ENCODE measurements around the gene BUB1. TPM values are rescaled to one million over a fixed set of nuclear protein-coding genes. Genes with fewer than 3 reads are reported as not detected.

BUB1 gene
- total RNA-seq, 2 experiments from 2014 or later: 89.3 to 91.9 TPM

GRCh38 chr2:110679865-110680264 lies 2.0 kb upstream of the BUB1 start:
- H3K4me3 Mint-ChIP-seq: peak overlapping the region; percentile 100
- ATAC-seq (ENCODE audit: low read depth): no peak
- DNase-seq: no peak
- H3K27me3 Mint-ChIP-seq: peaks cover 13% of the 10 kb centered on the region
- H3K27ac Mint-ChIP-seq: no peak overlapping the region
- POLR2A ChIA-PET: no interaction called here
- H3K36me3 Mint-ChIP-seq: peaks cover 9% of the 10 kb centered on the region
- peaks cover 24% of the 10 kb centered on the region for H3K4me1 Mint-ChIP-seq
- no peaks in the 10 kb centered on the region for H3K9me3 Mint-ChIP-seq

DNA sequence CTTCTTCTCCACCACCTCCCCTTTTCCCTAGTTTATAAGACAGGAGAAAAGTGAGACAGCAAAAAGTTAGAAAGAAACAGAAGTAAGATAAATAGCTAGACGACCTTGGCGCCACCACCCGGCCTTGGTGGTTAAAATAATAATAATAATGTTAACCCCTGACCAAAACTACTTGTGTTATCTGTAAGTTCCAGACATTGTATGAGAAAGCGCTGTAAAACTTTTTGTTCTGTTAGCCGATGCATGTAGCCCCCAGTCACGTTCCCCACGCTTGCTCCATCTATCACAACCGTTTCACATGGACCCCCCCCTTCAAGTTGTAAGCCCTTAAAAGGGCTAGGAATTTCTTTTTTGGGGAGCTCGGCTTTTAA lies 1.5 kb upstream of the BUB1 start:
- peak overlapping the region; percentile 100 for H3K4me3 Mint-ChIP-seq
- POLR2A ChIA-PET: no interaction called here
- peaks cover 11% of the 10 kb centered on the region for H3K36me3 Mint-ChIP-seq
- H3K9me3 Mint-ChIP-seq: no peaks in the 10 kb centered on the region
- no peak overlapping the region for H3K27ac Mint-ChIP-seq
- ATAC-seq (ENCODE audit: low read depth) (no peak), DNase-seq (no peak)
- peaks cover 28% of the 10 kb centered on the region for H3K4me1 Mint-ChIP-seq
- peaks cover 13% of the 10 kb centered on the region for H3K27me3 Mint-ChIP-seq

GRCh38 chr2:110678457-110679336 lies 834 bp upstream of the BUB1 start:
- POLR2A ChIA-PET: interaction anchor here (0.6 to 1.9 kb wide), 13 partner anchors 8 to 445 kb away, joined by 3 to 13 read pairs (median 4); partner anchors contain the start of gene BCL2L11
- no peak for ATAC-seq (ENCODE audit: low read depth)
- H3K4me1 Mint-ChIP-seq: peaks cover 28% of the 10 kb centered on the region

GRCh38 chr2:110677080-110677479 lies 783 bp downstream of the BUB1 start:
- DNase-seq: no peak
- Mint-ChIP-seq H3K9me3 (no peaks in the 10 kb centered on the region), H3K4me1 (peaks cover 32% of the 10 kb centered on the region), H3K4me3 (peak overlapping the region; percentile 100), H3K36me3 (peaks cover 20% of the 10 kb centered on the region), H3K27me3 (peaks cover 7% of the 10 kb centered on the region), H3K27ac (peak overlapping the region; percentile 100)
- no peak for ATAC-seq (ENCODE audit: low read depth)
- POLR2A ChIA-PET: interaction anchor here (1.7 to 1.9 kb wide), 2 partner anchors 26 to 71 kb away, joined by 10 to 13 read pairs; no protein-coding TSS in a partner anchor

More at GRCh38 chr2:110678457-110679336, 834 bp upstream of the BUB1 start:
- Mint-ChIP-seq H3K4me3 (peak overlapping the region; percentile 100), H3K36me3 (peaks cover 12% of the 10 kb centered on the region), H3K27ac (peak overlapping the region; percentile 100), H3K27me3 (peaks cover 10% of the 10 kb centered on the region), H3K9me3 (no peaks in the 10 kb centered on the region)
- peak; percentile 53 for DNase-seq

DNA sequence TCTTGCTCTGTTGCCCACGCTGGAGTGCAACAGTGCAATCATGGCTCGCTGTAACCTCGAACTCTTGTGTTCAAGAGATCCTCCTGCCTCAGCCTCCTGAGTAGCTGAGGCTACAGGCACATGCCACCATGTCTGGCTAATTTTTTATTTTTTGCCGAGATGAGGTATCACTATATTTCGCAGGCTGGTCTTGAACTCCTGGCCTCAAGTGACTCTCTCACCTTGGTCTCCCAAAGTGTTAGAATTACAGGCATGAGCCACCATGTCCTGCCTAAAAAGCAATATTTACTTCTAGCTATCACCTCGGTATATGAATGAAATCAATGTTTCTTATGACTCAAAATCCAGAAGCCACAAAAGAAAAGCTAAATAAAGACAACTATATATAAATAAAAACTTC lies 2.2 kb downstream of the BUB1 start:
- POLR2A ChIA-PET: interaction anchor here (1.6 kb wide), 1 partner anchor 80 kb away, joined by 5 read pairs; no protein-coding TSS in a partner anchor

DNA sequence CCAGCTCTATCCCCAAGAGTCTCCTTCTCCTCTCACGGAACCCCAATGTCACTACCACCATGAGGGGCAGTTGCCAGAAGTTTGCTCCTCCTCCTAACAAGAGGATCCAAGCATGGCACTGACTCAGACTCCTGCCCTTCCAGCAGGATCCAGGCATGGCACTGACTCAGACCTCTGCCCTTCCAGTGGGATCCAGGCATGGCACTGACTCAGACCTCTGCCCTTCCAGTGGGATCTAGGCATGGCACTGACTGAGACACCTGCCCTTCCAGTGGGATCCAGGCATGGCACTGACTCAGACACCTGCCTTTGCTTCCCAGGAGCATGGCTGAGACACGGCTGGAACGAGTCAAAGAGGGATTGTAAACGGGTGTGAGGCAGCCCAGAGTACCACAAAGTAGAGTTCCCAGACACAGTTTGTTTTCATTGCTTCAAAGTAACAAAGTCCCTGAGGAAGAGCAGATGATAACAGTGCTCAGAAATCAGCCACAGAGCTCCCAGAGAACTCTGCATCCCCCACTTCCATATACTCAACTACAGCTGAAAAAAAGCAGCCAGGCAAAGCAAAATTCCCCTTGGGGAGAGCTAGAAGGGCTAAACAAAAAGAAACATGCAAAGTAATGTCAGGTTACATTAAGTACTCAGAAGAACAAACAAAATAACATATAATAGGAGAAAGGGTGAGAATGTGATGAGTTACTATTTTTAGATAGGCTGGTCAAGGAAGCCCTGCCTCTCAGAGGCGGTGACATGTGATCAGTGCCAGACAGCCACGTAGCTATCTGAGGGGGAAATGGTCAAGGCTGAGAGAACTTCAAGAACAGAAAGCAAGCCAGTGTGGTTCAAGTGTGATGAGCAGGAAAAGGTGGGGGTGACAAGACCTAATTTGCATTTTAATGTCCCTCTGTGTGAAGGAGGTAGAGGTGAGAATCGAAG lies 3.0 kb downstream of the BUB1 start:
- no peaks in the 10 kb centered on the region for H3K27me3 Mint-ChIP-seq
- no peaks in the 10 kb centered on the region for H3K9me3 Mint-ChIP-seq
- peaks cover 24% of the 10 kb centered on the region for H3K36me3 Mint-ChIP-seq
- ATAC-seq (ENCODE audit: low read depth) (peak; percentile 41), DNase-seq (no peak)
- POLR2A ChIA-PET: interaction anchor here (1.6 kb wide), 1 partner anchor 81 kb away, joined by 5 read pairs; no protein-coding TSS in a partner anchor
- peak overlapping the region; percentile 53 for H3K4me3 Mint-ChIP-seq
- peak overlapping the region; percentile 67 for H3K27ac Mint-ChIP-seq
- H3K4me1 Mint-ChIP-seq: peaks cover 32% of the 10 kb centered on the region

More for the DNA sequence above, 2.2 kb downstream of the BUB1 start:
- H3K4me1 Mint-ChIP-seq: peaks cover 32% of the 10 kb centered on the region
- ATAC-seq (ENCODE audit: low read depth): no peak
- DNase-seq: no peak
- peaks cover 3% of the 10 kb centered on the region for H3K27me3 Mint-ChIP-seq
- peak overlapping the region; percentile 74 for H3K4me3 Mint-ChIP-seq
- H3K27ac Mint-ChIP-seq: peak overlapping the region; percentile 49
- peaks cover 23% of the 10 kb centered on the region for H3K36me3 Mint-ChIP-seq
- no peaks in the 10 kb centered on the region for H3K9me3 Mint-ChIP-seq

- Mint-ChIP-seq H3K27me3 (no peaks in the 10 kb centered on the region), H3K9me3 (no peaks in the 10 kb centered on the region), H3K36me3 (peaks cover 36% of the 10 kb centered on the region), H3K27ac (no peak overlapping the region), H3K4me3 (no peak overlapping the region), H3K4me1 (peaks cover 24% of the 10 kb centered on the region)
- POLR2A ChIA-PET: no interaction called here
- no peak for DNase-seq
- ATAC-seq (ENCODE audit: low read depth): no peak
These were observed 4.7 kb downstream of the BUB1 start for GRCh38 chr2:110673201-110673600.

GRCh38 chr2:110670826-110671225 lies 7.0 kb downstream of the BUB1 start:
- H3K36me3 Mint-ChIP-seq: peaks cover 45% of the 10 kb centered on the region
- POLR2A ChIA-PET: no interaction called here

DNA sequence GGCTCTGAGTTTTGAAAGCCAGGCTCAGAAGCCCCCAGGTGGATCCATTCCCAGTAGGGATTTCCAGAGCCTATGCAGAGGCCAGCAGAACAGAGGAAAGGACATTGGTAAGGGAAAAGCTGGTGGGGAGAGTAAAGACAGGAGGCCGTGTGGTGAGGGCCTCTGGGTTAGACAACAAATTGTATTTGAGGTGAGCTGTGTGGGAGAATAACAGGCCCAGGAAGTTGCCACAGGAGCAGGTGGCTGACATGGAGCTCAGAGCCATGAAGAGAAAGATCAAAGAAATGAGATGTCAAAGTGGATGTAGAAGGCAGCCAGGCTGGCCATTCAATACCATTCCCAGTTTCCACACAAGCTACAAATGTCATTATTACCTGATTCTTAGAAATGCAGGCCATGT lies 8.8 kb downstream of the BUB1 start:
- peaks cover 52% of the 10 kb centered on the region for H3K36me3 Mint-ChIP-seq
- DNase-seq: no peak
- no peak for ATAC-seq (ENCODE audit: low read depth)
- no peaks in the 10 kb centered on the region for H3K27me3 Mint-ChIP-seq
- H3K4me1 Mint-ChIP-seq: peaks cover 14% of the 10 kb centered on the region
- no peaks in the 10 kb centered on the region for H3K9me3 Mint-ChIP-seq
- peak overlapping the region; percentile 61 for H3K27ac Mint-ChIP-seq
- H3K4me3 Mint-ChIP-seq: no peak overlapping the region
- POLR2A ChIA-PET: interaction anchor here (1.1 kb wide), 1 partner anchor 9 kb away, joined by 4 read pairs; the partner anchor contains the start of gene BUB1

More at GRCh38 chr2:110670826-110671225, 7.0 kb downstream of the BUB1 start:
- Mint-ChIP-seq H3K27me3 (no peaks in the 10 kb centered on the region), H3K4me3 (no peak overlapping the region), H3K9me3 (no peaks in the 10 kb centered on the region), H3K27ac (no peak overlapping the region), H3K4me1 (peaks cover 17% of the 10 kb centered on the region)
- ATAC-seq (ENCODE audit: low read depth) (no peak), DNase-seq (no peak)

- Mint-ChIP-seq H3K27ac (no peak overlapping the region), H3K4me1 (peaks cover 10% of the 10 kb centered on the region), H3K27me3 (no peaks in the 10 kb centered on the region), H3K4me3 (no peak overlapping the region), H3K36me3 (peaks cover 48% of the 10 kb centered on the region), H3K9me3 (no peaks in the 10 kb centered on the region)
- no peak for DNase-seq
- ATAC-seq (ENCODE audit: low read depth): no peak
- POLR2A ChIA-PET: no interaction called here
These were observed 10.8 kb downstream of the BUB1 start for GRCh38 chr2:110667071-110667470.

DNA sequence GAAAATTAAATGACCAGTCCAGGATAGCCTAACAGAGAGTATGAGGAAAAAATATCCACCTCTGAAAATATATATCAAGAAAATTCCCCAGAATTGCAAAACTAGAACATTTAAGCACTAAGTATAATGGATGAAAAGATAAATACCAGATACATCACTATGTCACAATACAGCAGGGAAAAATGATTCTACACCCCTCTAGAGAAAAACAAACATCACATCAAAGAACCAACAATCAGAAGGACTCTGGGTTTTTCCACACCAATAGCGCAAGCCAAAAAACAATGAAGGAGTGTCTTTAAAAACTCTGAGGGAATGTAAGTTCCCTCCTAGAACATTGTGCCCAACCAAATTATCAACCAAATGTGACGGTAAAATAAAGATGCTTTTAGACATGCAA lies 13.7 kb downstream of the BUB1 start:
- POLR2A ChIA-PET: no interaction called here
- Mint-ChIP-seq H3K27ac (no peak overlapping the region), H3K4me1 (peaks cover 12% of the 10 kb centered on the region), H3K9me3 (no peaks in the 10 kb centered on the region), H3K4me3 (no peak overlapping the region), H3K36me3 (peaks cover 55% of the 10 kb centered on the region), H3K27me3 (no peaks in the 10 kb centered on the region)
- DNase-seq: no peak
- ATAC-seq (ENCODE audit: low read depth): no peak

DNA sequence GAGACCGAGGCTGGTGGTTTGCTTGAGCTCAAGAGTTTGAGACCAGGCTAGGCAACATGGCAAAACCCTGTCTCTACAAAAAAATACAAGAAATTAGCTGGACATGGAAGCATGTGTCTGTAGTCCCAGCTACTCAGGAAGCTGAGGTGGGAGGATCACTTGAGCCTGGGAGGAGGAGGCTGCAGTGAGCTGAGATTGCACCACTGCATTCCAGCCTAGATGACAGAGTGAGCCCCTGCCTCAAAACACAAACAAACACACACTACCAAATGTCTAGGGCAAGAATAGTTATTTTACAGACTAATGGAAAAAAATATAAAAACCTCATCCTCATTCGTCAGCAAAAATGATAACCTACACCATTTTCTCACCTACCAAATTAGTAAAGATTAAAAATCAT lies 15.3 kb downstream of the BUB1 start:
- DNase-seq (no peak), ATAC-seq (ENCODE audit: low read depth) (no peak)
- H3K36me3 Mint-ChIP-seq: peaks cover 52% of the 10 kb centered on the region
- no peak overlapping the region for H3K4me3 Mint-ChIP-seq
- POLR2A ChIA-PET: no interaction called here
- no peaks in the 10 kb centered on the region for H3K9me3 Mint-ChIP-seq
- no peak overlapping the region for H3K27ac Mint-ChIP-seq
- H3K4me1 Mint-ChIP-seq: peaks cover 13% of the 10 kb centered on the region
- no peaks in the 10 kb centered on the region for H3K27me3 Mint-ChIP-seq

DNA sequence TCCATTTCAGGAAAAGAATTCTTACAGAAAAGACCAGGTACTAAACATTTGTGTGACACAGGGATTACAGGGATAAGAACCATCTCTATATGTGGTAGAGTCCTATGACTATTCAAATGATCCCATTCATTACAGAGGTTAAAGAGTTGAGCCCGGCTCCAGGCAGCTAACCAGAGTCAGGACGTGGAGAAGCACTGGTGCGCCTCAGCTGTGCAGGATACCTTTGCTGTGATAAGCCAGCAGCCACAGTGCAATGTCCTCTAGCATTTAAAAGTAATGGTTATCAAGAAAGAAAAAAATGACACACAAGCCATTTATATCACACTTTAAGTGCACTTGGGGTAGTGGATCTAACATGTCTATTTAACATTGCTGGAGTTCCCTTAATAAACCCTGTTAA lies 17.3 kb downstream of the BUB1 start:
- DNase-seq (no peak), ATAC-seq (ENCODE audit: low read depth) (no peak)
- Mint-ChIP-seq H3K4me3 (no peak overlapping the region), H3K36me3 (peaks cover 52% of the 10 kb centered on the region), H3K4me1 (peaks cover 14% of the 10 kb centered on the region), H3K27ac (no peak overlapping the region), H3K9me3 (no peaks in the 10 kb centered on the region), H3K27me3 (no peaks in the 10 kb centered on the region)
- POLR2A ChIA-PET: no interaction called here

Measured in activated naive CD8-positive, alpha-beta T cell treated with anti-CD3 and anti-CD28 coated beads, Interleukin-2, amount 10 ng/mL, durations not matched to agents 7 days and 5 days (primary cell).